GM19035 (cell line): ENCODE measurements around the gene SLC32A1.

Source experiments
- ATAC-seq: cut with Tn5 transposase; IDR thresholded peaks from one replicate; pipeline ENCODE4 v1.9.1; 2021; ENCODE audit not compliant: unreplicated experiment

The SLC32A1 gene

GRCh38 chr20:38751360-38751976 is 27.2 kb downstream of the SLC32A1 start:
- ATAC-seq, result no peak

DNA sequence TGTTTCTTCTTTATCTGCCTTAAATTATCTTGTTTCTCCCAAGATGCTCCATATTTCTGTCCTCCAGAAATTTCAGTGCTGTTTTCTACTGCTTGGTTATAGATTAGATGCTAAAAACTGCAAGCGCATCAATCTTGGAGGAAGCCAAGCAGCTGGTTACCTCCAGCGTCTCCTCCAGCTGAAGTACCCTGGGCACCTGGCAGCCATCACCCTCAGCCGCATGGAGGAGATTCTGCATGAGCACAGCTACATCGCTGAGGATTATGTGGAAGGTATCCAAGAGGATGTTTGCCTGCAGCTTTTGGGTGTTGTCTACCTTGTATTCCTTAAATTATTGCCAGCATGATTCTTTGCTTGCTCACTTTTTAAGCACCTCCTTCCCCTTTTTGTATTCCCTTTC is 27.7 kb downstream of the SLC32A1 start:
- no peak for ATAC-seq

DNA sequence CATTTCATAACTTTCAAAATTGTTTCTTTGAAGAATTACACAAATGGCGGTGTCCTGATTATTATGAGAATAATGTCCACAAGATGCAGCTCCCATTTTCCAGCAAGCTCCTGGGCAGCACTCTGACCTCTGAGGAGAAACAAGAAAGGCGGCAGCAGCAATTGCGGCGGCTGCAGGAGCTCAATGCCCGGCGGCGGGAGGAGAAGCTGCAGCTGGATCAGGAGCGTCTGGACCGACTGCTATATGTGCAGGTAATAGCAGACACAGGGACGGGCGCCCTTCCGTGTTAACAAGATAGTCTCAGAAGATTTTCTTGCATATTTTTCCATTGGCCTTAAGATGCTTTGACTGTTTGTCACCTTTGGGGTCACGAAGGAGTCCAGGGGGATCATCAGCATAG is 30.6 kb downstream of the SLC32A1 start:
- ATAC-seq, result no peak

- no peak for ATAC-seq
Observed at GRCh38 chr20:38755324-38755910, 31.1 kb downstream of the SLC32A1 start.

DNA sequence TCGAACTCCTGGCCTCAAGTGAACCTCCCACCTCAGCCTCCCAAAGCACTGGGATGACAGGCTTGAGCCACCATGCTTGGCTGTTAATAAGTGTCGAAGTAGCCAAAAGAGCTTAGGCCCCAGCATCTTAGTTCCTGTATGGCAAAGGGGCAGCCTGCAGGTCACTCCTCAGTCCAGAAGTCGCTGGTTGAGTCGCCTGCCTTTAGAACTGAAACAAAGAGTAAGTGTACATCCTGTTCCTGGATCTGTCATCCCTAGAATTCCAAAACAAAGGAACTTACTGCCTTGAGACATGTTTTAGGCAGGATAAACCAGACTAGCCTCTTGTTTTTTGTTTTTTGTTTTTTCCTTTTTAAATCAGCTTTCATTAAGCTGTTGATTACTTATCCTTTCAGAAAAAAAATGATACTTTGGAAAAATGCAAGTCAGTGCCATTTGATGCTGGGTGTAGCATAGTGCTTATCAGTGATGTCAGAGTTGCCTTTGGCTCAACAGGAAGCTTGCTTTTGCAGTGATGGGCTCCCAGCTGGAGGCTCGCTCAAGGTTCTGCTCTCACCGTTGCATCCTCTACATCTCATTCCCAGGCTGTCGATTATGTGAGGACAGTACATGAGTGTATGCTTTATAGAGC is 33.0 kb downstream of the SLC32A1 start:
- no peak for ATAC-seq

DNA sequence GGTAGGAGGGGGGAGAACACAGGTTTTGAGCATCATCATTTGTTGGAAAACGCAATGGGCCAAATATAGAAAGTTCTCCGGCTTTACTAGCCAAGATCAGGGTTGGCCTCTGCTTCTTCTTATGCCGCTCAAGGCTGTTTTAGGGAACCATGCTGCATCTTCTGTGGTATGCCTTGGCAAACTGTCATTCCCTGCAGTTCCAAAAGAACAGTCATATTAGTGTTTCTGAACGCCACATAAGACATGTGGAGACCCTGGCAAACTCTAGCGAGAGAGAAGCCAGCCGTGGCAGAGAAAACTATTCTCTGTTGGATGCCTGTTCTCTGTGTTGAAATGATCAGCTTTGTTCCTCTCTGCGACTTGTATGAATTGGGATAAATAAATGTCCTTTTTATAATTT is 34.8 kb downstream of the SLC32A1 start:
- ATAC-seq, result no peak

DNA sequence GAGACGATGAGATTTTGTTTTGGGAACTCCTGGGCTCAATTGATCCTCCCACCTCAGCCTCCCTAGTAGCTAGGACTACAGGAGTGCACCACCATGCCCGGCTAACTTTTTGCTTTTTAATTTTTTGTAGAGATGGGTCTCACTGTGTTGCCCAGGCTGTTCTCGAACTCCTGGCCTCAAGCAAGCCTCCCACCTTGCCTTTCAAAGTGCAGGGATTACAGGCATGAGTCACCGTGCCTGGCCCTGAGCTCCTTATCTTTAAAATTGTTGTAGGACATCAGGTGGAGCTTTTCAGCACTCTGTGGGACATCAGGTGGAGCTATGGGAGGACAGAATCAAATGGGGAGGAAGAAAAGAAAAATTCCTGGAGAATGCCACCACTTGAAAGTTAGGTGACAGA is 36.7 kb downstream of the SLC32A1 start:
- ATAC-seq, result no peak

GRCh38 chr20:38762174-38762573 is 37.9 kb downstream of the SLC32A1 start:
- no peak for ATAC-seq

DNA sequence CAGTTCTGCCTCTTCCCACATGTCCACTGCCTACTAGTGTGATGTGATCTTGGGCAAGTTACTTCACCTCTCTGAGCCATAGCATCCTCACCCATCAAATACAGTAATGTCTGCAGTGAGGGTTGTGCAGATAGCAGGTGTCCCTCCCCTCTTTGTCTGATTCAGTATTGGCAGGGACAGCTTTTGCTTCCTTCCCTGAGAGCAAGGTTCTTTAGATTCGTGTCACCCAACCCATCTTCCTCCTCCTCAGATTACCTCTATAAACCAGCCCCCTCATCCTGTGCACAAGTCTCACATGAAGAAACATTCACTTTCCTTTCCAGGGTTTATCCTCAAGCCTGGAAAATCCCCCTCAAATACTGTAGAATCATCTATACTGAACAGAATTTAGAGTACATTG is 39.3 kb downstream of the SLC32A1 start:
- no peak for ATAC-seq

DNA sequence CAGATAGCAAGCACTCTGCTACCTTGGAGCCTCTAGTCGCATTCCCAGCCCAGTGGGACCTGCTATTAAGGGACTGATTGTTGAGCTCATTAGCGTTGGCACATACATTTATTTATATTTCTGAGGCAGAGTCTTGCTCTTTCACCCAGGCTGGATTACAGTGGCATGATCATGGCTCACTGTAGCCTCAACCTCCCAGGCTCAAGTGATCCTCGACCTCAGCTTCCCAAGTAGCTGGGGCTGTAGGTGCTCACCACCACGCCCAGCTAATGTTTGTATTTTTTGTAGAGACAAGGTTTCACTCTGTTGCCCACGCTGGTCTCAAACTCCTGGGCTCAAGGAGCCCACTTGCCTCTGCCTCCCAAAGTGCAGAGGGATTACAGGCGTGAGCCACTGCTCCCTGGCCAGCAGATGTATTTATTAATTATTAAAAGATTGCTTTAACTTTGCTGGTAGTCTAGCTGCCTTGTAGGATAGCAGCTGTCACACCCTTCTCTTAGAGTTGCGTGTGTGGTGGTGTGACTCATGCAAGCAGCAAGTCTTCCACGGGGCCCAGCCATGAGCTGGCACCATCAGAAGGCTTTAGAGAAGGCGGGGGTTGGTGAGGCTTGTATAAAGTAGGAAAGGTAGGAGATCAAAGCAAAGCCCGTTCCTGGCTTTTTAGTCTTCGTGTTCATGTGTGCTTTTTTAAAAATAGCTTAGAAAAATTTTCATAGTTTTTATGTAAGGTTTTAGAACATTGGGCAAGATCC is 40.5 kb downstream of the SLC32A1 start:
- ATAC-seq, result no peak

- no peak for ATAC-seq
Observed at GRCh38 chr20:38766071-38766470, 41.8 kb downstream of the SLC32A1 start.

DNA sequence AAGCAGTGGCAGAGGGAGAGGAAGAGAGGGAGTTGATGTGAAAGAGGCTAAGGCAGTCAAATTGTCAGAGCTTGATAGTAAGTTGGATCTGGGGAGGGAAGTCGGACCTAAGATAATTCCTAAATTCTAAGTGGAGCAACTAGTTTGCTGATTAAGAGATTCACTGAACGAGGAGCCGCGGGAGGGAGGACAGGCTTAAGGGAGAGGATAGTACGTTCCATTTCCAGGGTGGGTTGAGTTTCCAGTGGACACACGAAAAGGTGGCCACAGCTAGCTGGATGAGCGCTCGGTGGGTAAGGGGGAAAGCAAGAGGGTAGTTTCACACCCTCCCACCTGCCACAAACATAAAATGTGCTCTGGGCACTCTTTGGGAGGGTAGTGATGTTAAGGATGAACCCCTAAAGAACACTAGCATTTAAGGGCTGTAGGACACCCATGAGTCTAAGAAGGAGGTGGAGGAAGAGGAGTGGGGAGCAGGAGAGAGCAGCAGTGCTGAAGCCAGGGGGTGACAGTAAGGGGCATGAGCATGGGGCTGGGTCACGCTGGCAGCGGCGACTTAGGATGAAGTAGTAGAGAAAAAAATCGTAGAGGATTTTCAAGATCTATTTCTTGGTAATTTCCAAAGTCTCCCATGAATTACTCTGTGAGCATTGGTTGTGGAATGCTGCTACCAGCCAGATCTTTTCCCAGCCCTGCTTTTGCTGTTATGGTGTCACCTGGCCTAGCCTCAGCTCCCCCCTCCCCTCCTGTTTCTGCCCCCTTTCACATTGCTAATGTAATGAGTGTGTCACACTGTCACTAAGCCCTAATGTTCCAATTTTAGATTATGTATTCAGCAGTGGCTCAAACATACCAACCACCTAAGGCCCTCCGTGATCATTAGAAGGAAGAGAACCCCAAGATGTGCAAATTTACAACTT is 45.4 kb downstream of the SLC32A1 start:
- no peak for ATAC-seq

GRCh38 chr20:38770546-38770945 is 46.3 kb downstream of the SLC32A1 start:
- no peak for ATAC-seq

- ATAC-seq, result no peak
Observed at GRCh38 chr20:38770970-38771369, 46.7 kb downstream of the SLC32A1 start.

- ATAC-seq, result no peak
Observed at GRCh38 chr20:38771621-38772020, 47.3 kb downstream of the SLC32A1 start.

DNA sequence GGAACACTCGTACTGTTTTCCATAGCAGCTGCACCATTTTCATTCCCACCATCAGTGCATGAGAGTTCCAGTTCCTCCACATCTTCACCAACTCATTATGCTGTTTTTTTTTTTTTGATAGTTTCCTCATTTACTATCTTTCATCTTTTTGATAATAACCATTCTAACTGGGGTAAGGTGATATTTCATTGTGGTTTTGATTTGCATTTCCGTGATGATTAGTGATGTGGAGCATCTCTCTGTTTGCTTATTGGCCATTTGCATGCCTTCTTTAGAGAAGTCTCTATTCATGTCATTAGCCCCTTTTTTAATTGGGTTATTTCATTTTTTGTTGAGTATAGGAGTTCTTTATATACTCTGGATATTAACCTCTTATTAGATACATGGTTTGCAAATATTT is 49.9 kb downstream of the SLC32A1 start:
- no peak for ATAC-seq

DNA sequence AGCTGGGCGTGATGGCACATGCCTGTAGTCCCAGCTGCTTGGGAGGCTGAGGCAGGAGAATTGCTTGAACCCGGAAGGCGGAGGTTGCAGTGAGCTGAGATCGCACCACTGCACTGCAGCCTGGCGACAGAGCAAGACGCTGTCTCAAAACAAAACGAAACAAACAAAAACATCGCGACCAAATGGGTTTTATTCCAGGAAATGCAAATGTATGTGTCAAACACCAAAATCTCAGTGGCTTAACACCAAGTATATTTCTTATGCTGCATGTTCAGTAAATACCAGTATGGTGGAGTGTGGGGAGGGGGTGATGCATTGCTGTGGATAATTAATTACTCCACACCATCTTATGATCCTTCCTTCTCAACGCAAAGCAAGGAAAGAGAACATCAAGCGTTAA is 52.1 kb downstream of the SLC32A1 start:
- ATAC-seq, result no peak
